Left cardiac atrium (tissue), 4 donors: ENCODE results near the gene NEXN. TPM values are rescaled to one million over a fixed set of nuclear protein-coding genes. Genes with fewer than 3 reads are reported as not detected.
"Not testable (repeated sequence)": the region's sequence is repeated elsewhere in the genome, so short reads cannot be mapped to it uniquely, and the experiment has no call there.

Experiments
- ATAC-seq, 2 donors: fragments of 200-7000 bp; cut with Tn5 transposase; one replicate each; pipeline ENCODE4 v1.9.1; 2020; ENCODE audit warnings: mild to moderate bottlenecking in 2 of 2, moderate library complexity in 2 of 2
- DNase-seq: peaks from one replicate; pipeline ENCODE4 v3.0.0-alpha.2; 2020
- intact Hi-C, 2 donors: fragments of 100-400 bp; cut with DNase I; formaldehyde crosslinking; loops; one replicate each; pipeline versions ENCODE4 v1.14.1 to v1.15.1; 2022 to 2023
- total RNA-seq, 2 donors: library from RNA; stranded (reverse); fragmentation: NEBNext Ultra II Directional; extraction: Animal tissue kit (Norgen Biotek cat#: 25700); gene quantifications; one replicate each; pipeline ENCODE4 v1.2.1, GENCODE V29; 2021
- donor health status: DM: no; HTN: yes; CAD: no.
- donor health status: DM: no; HTN: yes; CAD: no; lungs with severe emphysema.
- donor health status: DM: yes; HTN: yes; CAD: no.
- donor health status: Dilated cardiomyopathy.

Gene NEXN
- total RNA-seq, 2 donors from 2014 or later, result 218 to 235 TPM

DNA sequence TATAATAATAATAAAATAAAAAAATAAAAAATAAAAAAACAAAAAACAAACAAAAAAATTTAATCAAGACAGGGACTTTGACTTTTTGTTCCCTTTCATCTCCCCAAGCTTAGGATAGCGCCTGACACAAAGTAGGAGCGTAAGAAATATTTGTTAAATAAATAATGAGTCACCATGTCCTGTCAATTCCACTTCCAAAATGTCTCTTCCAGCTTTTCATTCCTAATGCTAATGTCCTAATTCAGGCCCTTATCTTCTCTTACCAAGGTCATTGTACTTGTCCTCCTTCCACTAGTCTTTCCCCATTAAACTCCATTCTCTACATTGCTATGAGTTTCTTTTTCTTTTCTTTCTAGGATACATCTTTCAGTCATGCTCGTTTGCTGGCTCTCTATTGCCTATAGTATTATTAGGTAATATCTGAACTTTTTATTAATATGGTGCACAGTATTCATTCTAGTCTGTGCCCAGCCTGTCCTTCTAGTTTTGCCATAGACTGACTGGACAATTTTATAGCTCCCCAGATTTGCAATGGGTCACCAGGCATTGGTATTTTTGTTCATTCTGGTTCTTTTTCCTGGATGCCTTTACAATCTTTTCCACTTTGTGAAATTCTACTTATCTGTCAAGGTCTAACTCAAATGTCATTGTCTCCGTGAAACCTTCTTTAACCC, 11.4 kb downstream of the NEXN start:
- DNase-seq (no peak), ATAC-seq (peak; percentile 59 to 78)
- intact Hi-C loops, result loop anchor here in 1 of 2 donors (5.0 kb wide), 1 partner anchor 72 kb away; no protein-coding TSS in a partner anchor

GRCh38 chr1:77900687-77901293, 12.4 kb downstream of the NEXN start:
- no peak for DNase-seq
- intact Hi-C loops, result loop anchor here in 1 of 2 donors (5.0 kb wide), 1 partner anchor 73 kb away; no protein-coding TSS in a partner anchor
- peak; percentile 78 to 86 for ATAC-seq

- peak in 1 of 2 donors; percentile 19 for ATAC-seq
- intact Hi-C loops, result no loop called here
- no peak for DNase-seq
Observed at GRCh38 chr1:77905603-77906002, 17.2 kb downstream of the NEXN start.

DNA sequence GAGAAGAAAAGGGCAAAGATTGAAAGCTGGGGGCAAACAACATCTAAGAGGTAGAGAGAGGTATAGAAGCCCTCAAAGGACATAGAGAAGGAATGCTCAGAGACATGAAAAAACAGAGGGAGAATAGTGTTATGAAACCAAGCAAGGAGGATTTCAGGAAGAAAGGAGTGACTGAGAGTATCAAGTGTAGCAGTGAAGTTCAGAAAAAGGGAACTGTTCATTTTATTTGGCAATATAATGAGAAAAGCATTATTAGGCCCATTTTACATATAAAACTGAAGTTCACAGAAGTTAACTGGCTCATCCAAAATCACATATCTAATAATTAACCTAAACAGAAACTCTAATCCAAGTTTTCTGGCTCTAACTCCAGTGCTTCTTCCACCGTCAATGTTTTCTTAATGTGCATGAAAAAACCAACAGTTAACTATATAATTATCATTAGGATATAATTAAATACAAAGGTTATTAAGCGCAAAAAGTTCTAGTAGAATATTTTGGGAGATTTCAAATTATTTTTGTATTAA, 17.7 kb downstream of the NEXN start:
- intact Hi-C loops, result no loop called here
- ATAC-seq (no peak), DNase-seq (no peak)

- intact Hi-C loops, result no loop called here
- DNase-seq (no peak), ATAC-seq (no peak)
Observed at GRCh38 chr1:77906624-77907023, 18.2 kb downstream of the NEXN start.

GRCh38 chr1:77910116-77910515, 21.7 kb downstream of the NEXN start:
- intact Hi-C loops, result no loop called here
- ATAC-seq (no peak), DNase-seq (no peak)

DNA sequence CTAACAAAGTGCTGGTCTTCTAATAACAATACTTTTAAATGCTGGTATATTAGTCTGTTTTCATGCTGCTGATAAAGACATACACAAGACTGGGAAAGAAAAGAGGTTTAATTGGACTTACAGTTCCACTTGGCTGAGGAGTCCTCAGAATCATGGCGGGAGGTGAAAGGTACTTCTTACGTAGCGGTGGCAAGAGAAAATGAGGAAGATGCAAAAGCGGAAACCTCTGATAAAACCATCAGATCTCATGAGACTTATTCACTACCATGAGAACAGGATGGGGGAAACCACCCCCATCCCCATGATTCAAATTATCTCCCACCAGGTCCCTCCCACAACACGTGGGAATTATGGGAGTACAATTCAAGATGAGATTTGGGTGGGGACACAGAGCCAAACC, 30.5 kb downstream of the NEXN start:
- DNase-seq, ATAC-seq, intact Hi-C loops: not testable (repeated sequence)

GRCh38 chr1:77925518-77925917, 37.1 kb downstream of the NEXN start:
- intact Hi-C loops, result no loop called here
- ATAC-seq, result no peak

DNA sequence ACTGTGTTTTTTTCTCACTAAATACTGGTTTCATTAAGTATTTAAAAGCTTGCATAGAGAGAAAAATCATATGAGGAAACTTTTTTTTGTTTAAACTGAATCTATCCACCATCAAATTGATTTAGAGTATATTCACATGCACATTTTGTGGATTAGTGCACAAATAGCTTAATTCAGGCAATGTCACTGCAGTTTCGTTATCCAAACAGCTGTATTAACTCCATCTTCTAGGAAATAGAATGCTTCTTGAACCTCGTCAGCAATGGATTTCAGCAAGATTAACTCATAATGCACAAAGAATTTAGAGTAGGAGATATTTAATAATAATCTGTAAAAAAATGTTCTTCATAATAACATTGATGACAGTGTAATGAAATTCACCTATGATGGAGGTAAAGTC, 37.5 kb downstream of the NEXN start:
- intact Hi-C loops, result no loop called here
- DNase-seq (no peak), ATAC-seq (no peak)

More at GRCh38 chr1:77925518-77925917, 37.1 kb downstream of the NEXN start:
- no peak for DNase-seq

GRCh38 chr1:77926561-77927357, 38.3 kb downstream of the NEXN start:
- intact Hi-C loops, result no loop called here
- ATAC-seq (no peak), DNase-seq (no peak)

GRCh38 chr1:77927414-77927813, 39.0 kb downstream of the NEXN start:
- ATAC-seq (no peak), DNase-seq (no peak)
- intact Hi-C loops, result no loop called here

GRCh38 chr1:77929806-77930205, 41.4 kb downstream of the NEXN start:
- DNase-seq (no peak), ATAC-seq (no peak)
- intact Hi-C loops, result loop anchor here in 1 of 2 donors (10.0 kb wide), 1 partner anchor 215 kb away; no protein-coding TSS in a partner anchor

GRCh38 chr1:77938651-77939050, 50.2 kb downstream of the NEXN start:
- intact Hi-C loops, result loop anchor here in 1 of 2 donors (10.0 kb wide), 1 partner anchor 224 kb away; no protein-coding TSS in a partner anchor
- no peak for DNase-seq
- no peak for ATAC-seq

GRCh38 chr1:77940921-77941570, 52.6 kb downstream of the NEXN start:
- DNase-seq, result no peak
- no peak for ATAC-seq
- intact Hi-C loops, result no loop called here

DNA sequence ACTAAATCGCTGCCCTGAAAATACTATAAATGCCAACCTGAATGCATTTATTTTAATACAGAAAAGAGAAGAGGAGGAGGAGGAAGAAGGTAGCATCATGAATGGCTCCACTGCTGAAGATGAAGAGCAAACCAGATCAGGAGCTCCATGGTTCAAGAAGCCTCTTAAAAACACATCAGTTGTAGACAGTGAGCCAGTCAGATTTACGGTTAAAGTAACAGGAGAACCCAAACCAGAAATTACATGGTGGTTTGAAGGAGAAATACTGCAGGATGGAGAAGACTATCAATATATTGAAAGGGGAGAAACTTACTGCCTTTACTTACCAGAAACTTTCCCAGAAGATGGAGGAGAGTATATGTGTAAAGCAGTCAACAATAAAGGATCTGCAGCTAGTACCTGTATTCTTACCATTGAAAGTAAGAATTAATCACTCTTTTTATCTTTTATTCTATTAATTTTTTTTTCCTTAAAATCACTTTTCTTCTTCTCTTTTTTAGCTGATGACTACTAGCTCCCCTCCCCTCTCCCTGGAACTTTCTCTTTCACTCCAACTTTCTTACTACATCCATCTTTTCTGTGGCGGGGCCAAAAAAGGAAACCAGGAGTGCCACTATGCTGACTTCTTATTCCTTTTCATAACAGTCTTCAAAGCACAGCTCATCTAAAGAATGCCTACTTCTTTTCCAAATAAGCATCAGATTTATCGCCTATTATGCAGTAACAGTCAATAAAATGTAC, 54.1 kb downstream of the NEXN start:
- ATAC-seq (no peak), DNase-seq (no peak)
- intact Hi-C loops, result no loop called here

- intact Hi-C loops, result no loop called here
- no peak for ATAC-seq
Observed at GRCh38 chr1:77945345-77945744, 56.9 kb downstream of the NEXN start.

DNA sequence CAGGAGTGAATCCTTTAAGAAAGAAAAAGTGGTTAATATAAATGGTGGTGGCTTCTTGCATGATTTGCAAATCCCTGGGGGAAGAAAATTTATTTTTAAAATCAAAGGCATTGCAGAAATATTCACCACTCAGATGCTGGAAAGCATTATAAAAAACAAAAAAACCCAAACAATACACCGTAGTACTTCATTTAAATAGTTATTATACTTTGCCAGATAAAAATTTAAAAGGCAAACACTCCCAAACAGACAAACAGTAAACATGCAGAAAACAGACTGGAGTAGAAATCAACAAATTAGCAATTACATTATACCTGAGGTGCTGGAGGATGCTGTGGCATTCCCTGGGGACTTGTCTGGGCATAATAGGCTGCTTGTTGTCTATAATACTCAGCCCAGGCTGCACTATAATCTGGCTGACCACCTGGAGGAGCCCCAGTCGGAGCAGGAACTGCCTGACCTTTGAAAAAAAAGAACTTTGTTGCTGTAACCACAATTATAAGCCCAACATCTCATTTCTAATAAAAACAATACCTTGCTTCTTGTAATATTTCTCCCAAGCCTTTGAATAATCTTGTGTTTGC, 60.5 kb downstream of the NEXN start:
- ATAC-seq (peak in 1 of 2 donors; percentile 62), DNase-seq (no peak)
- intact Hi-C loops, result no loop called here

More at GRCh38 chr1:77945345-77945744, 56.9 kb downstream of the NEXN start:
- no peak for DNase-seq

GRCh38 chr1:77950873-77951272, 62.4 kb downstream of the NEXN start:
- no peak for ATAC-seq
- DNase-seq, result no peak
- intact Hi-C loops, result no loop called here
